ENCODE results near the gene C12orf76.

C12orf76 gene

DNA sequence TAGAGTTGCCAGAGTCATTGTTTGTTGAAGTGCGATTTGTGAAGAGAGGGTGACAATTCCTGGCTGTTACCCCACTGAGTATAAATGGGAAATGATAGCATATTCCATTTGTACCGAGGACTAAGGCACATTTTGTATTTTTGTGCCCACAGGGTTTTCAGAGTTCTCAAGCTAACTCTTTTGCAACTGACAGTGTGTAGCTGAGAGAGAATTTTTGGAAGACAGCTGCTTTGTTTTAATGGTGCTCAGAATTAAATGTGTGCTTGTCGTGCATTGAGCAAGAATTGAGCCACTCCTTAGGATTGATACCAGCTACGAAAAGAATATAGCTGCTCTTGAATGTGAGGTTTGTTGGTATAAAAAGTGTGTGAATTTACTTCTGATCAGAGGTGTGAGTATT is 27.4 kb downstream of the C12orf76 start:
- no peak for DNase-seq

DNA sequence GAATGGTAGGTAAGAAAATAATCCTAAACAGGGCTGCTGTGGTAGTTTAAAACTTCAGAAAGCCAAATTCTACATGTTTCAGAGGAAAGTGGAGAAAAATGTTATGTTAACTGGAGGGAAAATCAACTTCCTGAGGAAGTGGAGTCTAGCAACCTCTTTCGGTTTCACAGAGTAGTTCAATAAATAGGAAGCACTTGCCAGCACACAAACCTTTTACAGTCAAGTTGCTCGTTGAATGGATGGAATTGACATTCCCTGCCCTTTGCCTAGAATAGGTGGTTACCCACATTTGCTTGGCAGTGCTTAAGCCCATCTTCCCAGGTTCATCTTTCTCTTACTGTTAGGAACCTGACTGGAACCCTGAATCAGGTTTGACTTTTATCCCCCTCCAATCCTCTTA is 33.2 kb downstream of the C12orf76 start:
- DNase-seq: no peak

DNA sequence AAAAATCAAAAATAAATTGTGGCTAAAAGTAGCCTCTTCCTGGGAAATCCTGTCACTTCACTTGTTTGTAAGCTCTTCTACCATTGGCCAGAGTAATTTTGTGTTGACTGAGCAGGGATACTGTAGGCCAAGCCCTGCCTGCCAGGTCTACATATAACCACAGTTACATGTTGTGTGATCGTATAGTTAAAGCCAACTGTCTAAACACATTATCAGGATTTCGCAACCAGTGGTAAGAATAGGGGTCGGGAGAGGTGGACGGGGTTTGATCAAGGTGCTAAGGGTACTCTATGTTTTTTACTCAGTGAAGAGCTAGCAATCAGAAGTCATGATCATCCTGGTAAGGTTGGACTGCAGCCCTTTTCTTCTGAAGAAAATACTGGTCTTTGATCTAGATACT is 35.7 kb downstream of the C12orf76 start:
- no peak for DNase-seq

DNA sequence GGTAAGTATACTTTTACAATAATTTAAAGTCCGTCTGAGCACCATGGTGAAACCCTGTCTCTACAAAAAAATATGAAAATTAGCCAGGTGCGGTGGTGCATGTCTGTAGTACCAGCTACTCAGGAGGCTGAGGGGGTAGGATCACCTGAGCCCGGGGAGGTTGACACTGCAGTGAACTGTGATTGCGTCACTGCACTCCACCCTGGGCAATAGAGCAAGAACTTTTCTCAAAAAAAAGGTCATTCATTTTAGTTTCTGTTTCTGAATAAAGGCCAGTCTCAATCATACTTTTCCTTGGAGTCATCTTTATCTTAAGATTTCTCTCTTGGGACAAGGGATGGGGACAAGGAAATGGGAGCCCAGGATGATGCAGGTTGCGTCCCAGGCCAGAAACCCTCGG is 36.2 kb downstream of the C12orf76 start:
- no peak for DNase-seq

DNA sequence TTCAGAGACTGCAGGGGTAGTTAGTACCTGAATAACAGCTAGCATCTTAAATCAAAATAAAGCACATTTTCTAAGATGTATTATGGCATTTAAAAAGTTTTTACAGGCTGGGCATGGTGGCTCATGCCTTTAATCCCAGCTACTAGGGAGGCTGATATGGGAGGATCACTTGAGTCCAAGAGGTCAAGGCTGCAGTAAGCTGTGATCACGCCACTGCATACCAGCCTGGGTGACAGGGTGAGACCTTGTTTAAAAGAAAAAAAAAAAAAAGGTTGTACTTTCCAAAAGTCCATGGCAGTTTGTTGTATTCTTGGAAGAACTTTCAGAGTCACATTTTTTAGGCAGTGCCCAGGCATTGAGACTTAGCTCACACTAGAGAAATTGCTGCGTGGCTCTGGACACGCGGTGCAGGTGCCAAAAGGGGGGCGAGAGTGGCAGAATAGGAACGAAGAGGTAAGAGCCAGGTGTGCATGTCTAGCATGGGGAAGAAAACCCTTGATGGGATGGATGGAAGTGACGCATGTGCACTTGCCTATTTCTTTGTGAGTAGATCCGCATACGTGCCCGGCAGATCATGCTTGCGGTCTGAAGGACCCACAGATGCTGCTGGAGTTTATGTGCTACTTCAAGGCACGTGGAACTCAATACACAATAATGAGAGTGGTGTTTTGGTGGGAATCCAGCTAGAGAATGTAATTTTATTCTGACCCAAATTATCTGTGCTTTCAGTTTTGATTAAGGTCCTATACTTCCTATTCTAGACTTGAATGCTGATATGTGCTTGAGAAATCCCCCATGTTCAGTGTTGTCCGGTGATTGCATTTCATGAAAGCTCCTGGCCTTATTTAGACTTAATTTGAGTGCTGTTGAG is 37.2 kb downstream of the C12orf76 start:
- no peak for DNase-seq

DNA sequence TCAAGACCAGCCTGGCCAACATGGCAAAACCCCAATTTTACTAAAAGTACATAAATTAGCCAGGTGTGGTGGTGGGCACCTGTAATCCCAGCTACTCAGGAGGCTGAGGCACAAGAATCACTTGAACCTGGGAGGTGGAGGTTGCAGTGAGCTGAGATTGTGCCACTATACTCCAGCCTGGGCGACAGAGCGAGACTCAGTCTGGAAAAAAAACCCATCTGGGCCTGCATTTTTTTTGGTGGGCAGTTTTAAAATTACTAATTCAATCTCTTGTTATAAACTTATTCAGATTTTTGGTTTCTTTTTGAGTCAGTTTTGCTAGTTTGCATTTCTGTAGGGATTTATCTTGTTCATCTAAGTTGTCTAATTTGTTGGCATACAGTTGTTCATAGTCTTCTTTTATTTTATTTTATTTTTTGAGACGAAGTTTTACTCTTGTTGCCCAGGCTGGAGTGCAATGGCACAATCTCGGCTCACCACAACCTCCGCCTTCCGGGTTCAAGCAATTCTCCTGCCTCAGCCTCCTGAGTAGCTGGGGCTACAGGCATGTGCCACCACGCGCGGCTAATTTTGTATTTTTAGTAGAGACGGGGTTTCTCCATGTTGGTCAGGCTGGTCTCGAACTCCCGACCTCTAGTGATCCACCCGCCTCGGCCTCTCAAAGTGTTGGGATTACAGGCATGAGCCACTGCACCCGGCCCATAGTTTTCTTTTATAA is 39.5 kb downstream of the C12orf76 start:
- peak; percentile 37 for DNase-seq

DNA sequence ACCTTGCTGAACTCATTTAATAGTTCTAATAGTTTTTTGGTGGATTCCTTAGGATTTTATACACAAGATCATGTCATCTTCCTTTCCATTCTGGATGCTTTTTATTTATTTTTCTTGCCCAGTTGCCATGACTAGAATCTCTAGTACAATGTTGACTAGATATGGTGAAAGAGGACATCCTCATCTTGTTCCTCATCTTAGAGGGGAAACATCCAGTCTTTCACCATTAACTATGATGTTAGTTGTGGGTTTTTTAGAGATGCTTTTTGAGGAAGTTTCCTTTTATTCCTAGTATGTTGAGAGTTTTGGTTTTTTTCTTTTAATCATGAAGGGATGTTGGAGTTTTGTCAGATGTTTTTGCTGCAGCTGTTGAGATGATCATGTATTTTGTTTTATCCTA is 40.4 kb downstream of the C12orf76 start:
- DNase-seq: no peak

DNA sequence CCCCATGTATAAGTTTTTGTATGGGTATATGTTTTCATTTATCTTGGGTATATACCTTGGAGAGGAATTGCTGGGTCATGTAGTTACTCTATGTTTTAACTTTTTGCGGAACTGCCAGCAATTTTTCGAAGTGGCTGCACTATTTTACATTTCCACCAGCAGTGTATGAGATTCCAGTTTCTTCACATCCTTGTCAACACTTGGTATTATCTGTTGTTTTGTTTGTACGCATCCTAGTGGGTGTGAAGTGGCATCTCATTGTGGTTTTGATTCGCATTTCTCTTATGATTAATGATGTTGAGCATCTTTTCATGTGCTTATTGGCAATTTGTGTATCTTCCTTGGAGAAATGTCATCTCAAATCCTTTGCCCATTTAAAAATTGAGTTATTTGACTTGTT is 42.2 kb downstream of the C12orf76 start:
- DNase-seq: no peak

DNA sequence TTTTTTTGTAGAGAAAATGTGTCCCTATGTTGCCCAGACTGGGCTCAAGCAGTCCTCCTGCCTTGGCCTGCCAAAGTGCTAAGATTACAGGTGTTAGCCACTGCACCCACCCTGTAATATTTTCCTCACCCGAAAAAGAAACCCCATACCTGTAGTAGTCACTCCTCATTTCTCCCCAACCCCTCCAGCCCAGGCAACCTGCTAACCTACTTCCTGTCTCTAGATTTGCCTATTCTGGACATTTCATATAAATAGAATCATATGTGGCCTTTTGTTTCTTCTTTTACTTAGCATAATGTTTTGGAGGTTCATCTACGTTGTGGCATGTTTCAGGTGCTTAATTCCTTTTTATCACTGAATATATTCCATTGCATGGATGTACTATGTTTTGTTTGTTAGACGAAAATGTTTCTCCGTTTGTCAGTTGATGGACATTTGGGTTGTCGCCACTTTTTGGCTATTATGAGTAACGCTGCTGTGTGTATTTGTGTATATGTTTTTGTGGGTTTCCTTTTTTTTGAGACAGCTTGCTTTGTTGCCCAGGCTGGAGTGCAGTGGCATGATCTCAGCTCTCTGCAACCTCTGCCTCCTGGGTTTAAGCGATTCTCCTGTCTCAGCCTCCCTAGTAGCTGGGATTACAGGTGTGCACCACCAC is 42.9 kb downstream of the C12orf76 start:
- peak in 1 of 2 experiments; percentile 31 for DNase-seq

DNA sequence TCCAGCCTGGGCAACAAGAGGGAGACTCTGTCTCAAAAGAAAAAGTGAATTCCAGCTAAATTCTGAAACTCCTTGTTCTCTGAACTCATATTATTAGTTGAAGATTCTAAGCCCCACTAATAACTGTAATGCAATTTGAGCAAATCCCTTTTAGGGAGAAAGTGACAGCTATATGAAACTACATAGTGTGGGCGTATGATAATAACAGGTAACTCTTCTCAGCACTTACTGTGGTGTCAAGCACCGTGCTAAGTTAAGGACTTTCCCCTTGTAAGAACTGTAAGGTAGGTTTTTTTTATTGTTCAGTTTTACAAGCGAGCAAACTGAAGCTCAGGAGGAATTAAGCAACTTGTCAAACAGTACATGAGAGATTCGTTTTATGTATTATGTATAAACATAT is 43.7 kb downstream of the C12orf76 start:
- no peak for DNase-seq

DNA sequence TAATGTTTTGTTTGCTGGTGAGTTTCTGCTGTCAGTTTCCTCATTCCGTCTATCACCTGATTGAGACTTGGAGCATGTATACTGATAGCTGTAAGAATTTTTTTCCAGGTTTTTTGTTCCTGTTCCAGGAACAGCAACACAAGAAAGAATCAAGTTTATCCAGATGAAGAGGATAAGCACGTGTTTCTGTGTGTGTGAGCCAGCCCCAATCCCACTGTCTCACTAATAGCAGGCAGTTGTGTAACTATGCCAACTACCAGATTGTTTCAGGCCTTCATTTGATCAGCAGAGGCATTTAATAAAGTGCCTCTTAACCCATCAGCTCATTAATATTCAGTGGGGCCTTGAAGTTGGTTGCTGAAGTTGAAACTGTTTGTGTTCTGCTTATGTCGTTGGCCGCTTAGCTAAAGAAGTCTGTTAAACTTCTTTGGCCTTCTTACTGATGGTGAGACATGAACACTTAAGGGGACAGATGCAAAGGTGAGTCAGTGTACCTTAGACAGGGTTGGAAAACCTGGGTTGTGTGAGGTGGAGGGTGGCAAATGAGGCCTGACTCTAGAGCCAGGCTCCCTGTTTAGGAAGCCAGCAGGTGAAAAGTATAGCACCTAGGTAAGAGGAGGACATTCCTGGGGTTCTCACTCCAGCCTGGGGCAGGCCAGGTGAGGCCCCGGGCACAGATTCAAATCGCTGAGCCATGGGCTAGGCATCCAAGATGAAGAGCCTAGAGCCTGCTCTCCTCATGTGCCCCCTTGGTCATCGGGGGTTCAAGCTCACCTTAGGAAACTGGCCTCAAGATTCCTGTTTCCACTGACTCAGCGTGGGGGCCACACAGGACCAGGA is 45.4 kb downstream of the C12orf76 start:
- no peak for DNase-seq

DNA sequence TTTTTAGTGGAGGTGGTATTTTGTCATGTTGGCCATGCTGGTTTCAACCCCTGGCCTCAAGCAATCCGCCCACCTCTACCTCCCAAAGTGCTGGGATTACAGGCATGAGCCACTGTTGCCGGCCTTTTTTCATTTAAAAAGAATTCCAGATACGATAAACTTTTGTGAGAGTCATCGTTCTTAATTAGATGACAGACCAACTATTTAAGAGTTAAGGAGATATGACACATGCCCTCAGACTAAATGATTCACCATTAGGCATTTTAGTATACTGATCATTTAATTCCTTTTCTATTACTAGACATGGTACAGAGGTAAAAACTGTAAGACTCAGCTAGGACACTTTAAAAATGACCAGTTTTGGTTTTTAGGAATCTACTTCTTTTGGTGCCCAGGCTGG is 46.7 kb downstream of the C12orf76 start:
- no peak for DNase-seq

DNA sequence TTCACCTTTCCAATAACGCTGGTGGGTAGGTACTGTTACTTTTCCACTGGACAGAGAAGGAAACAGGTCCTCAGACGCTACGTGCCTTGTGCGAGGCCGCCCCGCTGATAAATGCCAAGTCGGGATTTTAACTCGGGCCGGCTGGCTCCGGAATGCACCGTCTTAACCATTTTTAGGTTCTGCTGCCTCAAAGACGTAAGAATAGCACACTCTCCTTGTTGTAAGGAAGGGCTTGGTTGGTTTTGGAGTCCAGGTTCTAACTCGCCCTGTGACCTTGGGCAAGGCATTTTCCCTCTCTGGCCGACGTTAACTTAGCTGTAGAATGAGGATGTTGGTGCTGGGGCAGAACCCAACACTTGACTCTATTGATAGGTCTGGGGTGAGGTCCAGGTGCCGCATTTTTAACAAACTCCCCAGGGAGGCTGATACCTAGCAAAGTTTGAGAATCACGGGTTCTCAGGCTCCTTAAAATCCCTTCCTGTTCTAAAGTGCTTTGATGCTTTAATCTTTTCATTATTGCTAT is 48.3 kb downstream of the C12orf76 start:
- peak in 1 of 2 experiments; percentile 46 for DNase-seq

DNA sequence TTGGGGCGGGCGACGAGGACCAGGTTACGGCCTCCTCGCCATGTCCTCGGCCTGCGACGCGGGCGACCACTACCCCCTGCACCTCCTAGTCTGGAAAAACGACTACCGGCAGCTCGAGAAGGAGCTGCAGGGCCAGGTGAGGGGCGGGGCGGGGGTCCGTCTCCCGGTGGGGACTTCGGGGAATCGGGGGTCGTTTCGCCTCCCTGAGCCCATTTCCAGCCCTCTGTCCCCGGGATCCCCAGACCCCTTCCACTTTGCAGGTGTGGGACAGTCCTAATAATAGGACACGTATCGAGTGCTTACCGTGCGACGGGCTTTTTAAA is 48.7 kb downstream of the C12orf76 start:
- DNase-seq: no peak

DNA sequence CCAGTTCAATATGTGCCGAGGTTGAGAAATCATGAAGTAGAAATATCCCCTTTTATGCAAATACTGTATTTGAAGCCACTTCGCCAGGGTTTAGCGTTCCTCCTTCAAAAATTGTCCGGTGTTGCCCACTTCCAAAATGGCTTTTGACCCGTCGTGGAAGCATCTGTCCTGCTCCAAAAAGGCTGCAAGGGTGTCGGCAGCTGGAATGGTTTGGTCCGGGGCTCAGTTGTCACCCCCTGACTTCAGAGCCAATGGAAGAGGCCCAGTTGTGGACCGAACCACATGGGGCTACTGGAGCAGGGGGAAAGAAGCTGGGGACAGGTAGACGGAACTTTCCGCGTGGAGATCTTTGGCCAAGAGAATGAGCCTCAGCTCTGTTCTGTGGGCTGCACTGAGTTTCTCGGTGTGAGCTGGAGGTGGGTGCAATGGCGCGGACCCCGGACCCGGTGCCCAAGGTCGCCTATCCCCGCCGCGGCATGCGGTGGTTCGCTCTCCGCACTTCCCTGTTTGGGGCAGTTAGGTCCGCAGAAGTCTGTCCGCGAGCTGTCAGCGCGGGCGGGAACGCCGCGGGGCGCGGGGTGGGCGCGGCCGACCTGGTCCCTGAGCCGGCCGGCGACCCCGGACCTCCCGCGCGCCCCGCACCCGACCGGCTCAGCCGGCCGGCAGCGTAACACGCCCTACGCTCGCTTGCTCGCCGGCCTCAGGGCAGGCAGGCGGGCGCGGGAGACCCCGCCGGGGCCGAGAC is 49.2 kb downstream of the C12orf76 start, which contains the start of gene ANKRD13A:
TSS of gene ANKRD13A (plus strand) at position 527 of the 745 bp plus-strand sequence. CDS start 259 bp downstream, outside the sequence.
- DNase-seq: peak; percentile 90 to 92

DNA sequence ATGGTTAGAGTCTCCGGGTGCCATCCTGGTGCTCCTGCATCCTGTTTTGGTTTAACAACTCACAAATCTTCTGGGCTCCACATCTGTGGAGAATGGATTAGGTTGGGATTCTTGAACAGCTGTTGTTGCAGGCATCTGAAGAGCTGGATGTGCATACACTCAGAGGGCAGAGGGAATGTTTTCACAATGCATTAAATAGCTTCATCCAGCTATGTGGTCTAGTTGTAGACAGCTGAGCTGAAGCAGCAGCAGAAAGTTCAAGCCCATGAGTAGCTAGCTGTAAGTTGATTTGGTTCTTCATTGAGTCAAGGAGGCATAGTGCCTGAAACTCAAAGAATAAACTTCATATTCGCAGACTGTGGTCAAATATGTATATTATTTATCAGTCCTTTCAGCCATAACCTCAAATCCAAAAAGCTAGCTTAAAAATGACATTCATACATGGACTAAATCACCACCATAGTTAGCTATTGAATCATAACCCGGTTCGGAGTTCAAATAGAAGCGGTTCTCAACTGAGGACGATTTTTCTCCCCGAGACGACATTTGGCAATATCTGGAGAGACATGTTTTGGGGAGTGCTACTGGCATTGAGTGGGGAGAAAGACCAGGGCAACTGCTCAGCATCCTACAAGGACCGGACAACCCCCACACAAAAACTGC is 50.0 kb downstream of the C12orf76 start:
- no peak for DNase-seq

DNA sequence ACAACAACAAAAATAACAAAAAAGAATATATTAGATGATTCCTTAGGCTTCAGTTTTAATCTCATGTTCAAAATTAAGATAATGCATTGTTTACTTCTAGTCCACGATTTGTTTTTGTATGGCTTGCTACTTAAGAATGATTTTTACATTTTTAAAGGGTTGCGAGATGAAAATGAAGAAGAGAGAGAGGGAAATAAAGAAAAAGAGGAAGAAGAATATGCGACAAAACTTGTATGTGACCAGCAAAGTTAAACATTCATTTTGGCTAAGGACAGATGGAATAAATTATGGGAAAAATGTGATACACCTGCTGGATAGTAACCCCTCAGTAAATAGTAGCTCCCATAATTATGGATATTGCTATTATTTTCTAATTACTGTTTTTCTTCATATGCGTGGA is 50.9 kb downstream of the C12orf76 start:
- no peak for DNase-seq

DNA sequence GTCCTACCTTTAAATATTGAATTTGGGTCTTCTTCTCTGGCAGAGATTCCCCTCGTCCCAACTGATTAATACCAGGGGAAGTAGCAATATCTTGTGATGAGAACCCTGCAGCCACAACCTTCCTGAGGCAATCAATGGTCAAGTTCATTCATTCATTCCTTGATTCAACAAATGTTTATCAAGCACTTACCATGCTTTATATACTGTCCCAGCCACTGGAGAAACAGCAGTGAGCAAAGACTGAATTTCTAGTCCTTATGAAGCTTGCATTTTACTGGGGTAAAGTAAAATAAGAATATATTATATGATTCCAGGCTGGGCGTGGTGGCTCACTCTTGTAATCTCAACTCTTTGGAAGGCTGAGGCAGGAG is 51.9 kb downstream of the C12orf76 start:
- no peak for DNase-seq

DNA sequence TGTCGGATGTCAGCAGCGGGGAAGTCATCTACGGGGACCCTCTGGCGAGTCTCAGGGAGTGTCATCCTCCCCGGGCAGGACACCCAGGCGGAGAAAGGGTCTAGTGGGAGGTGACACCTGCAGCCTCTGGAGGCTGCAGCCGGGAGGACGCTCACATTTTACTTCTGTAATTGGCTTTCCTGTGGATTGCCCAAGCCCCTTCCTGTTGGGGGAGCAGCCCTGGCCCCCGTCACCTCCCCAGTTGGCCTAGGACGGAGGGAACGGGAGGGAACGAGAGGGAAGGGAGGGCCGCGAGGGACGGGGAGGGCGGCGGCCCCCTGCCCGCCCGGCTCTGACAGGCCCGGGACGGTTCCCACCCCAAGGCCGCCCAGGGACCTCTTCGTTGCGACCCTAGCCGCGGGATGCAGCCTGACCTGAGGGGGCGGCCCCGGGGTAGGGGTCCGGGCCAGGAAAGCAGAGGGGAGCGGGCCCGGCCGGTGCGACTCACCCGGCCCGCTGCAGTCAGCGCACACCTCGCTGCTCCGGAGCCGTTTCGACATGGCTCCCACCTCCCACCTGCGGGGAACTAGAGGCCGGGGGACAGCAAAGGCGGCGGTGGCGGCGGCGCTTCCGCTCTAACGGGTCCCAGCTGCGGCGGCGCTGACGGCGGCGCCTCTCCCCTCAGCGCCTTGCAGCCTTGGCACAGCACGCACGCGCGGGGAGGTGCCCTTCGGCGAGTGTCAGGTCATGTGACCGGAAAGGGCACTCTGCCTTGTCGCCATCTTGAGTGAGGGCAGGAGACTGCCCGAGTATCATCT is 52.4 kb downstream of the C12orf76 start, which contains the start of gene GIT2:
TSS of gene GIT2 (minus strand) at position 683 of the 797 bp plus-strand sequence. CDS start at position 539, 144 bp downstream.
- peak; percentile 95 for DNase-seq

DNA sequence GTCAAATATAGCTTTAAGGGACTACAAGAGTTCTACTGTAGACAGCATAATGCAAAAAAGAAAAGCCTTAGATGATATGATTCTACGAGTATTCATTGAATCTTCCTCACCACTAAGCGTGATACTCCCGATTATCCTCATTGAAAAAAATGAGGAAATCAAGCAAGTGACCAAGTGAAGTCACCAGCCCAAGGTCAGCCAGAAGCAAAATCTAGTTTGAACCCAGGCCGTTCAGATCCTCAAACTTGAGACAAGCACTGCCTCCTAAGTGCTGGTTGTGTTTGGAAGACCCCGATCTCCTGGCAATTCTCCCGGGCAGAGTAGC is 53.0 kb downstream of the C12orf76 start:
- DNase-seq: no peak

Measured in activated T-cell treated with anti-CD3 and anti-CD28 coated beads, Interleukin-2, amount 50 U/mL, for 48 hours (primary cell).